RWPE2 (cell line): ENCODE data around the gene TNPO1.

Experiments
- ATAC-seq: fragments of 200-7000 bp; cut with Tn5 transposase; 3 replicates; pipeline ENCODE4 v1.9.1; 2021; ENCODE audit warnings: low read depth
- DNase-seq: peaks from one replicate; pipeline ENCODE4 v3.0.0-alpha.2; 2020; ENCODE audit warnings: low spot score
- H3K27ac ChIP-seq: fragments of 450-650 bp; 2 replicates; pipeline ENCODE4 v1.5.1; 2017; ENCODE audit warnings: mild to moderate bottlenecking; ENCODE audit not compliant: poor library complexity, severe bottlenecking
- H3K27me3 ChIP-seq: fragments of 250-450 bp; sonication (Bioruptor Pico); 2 replicates; pipeline ENCODE4 v1.5.1; 2021; ENCODE audit warnings: mild to moderate bottlenecking, moderate library complexity; ENCODE audit not compliant: insufficient read depth, poor library complexity, severe bottlenecking
- H3K36me3 ChIP-seq: fragments of 250-450 bp; sonication (Bioruptor Pico); 2 replicates; pipeline ENCODE4 v1.5.1; 2020; ENCODE audit warnings: low read depth, mild to moderate bottlenecking, moderate library complexity
- H3K4me1 ChIP-seq: fragments of 250-450 bp; sonication (Bioruptor Pico); 2 replicates; pipeline ENCODE4 v1.5.1; 2021; ENCODE audit warnings: mild to moderate bottlenecking, moderate library complexity; ENCODE audit not compliant: insufficient read depth, poor library complexity, severe bottlenecking
- H3K4me3 ChIP-seq: fragments of 250-450 bp; sonication (Bioruptor Pico); 2 replicates; pipeline ENCODE4 v1.5.1; 2021; ENCODE audit warnings: mild to moderate bottlenecking, moderate library complexity; ENCODE audit not compliant: severe bottlenecking
- H3K9me3 ChIP-seq: fragments of 250-450 bp; sonication (Bioruptor Pico); 2 replicates; pipeline ENCODE4 v1.5.1; 2021; ENCODE audit warnings: mild to moderate bottlenecking, moderate library complexity; ENCODE audit not compliant: severe bottlenecking
- CTCF ChIP-seq: fragments of 450-650 bp; IDR thresholded peaks from one replicate; pipeline ENCODE4 v1.5.1; 2017; ENCODE audit warnings: mild to moderate bottlenecking, moderate library complexity; ENCODE audit not compliant: poor library complexity, severe bottlenecking

Gene TNPO1

DNA sequence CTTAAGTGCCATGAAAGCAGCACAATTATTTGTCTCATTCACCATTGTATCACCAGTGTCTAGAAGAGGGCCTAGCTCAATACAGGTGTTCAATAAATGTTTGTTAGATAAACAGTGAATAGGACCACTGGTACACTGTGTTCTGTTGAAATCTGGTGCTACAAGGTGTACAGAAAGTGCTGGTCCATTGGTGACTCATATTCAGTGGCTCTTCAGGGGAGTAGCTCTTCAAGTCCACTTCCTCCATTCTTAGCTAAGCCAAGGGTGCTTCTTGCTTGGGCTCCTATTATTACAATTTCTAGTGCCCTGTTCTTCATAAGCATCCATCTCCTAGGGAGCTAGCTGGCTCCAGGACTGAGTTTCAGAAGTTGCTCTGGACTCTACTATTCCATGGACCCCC is 133.0 kb downstream of the TNPO1 start:
- Histone ChIP-seq H3K4me1 (peaks cover 51% of the 10 kb centered on the region), H3K27ac (peak overlapping the region; percentile 89), H3K36me3 (no peaks in the 10 kb centered on the region), H3K4me3 (no peak overlapping the region), H3K9me3 (no peaks in the 10 kb centered on the region), H3K27me3 (no peaks in the 10 kb centered on the region)
- no peak; the same call in 2 of the 3 replicates for ATAC-seq
- no peak for DNase-seq
- no peak for TF ChIP-seq CTCF

- no peak for DNase-seq
- peak overlapping the region; percentile 89 for H3K27ac ChIP-seq
- no peaks in the 10 kb centered on the region for H3K36me3 ChIP-seq
- no peak overlapping the region for H3K4me3 ChIP-seq
- no peak for TF ChIP-seq CTCF
- no peaks in the 10 kb centered on the region for H3K27me3 ChIP-seq
- peak; percentile 57 for ATAC-seq
- no peaks in the 10 kb centered on the region for H3K9me3 ChIP-seq
- H3K4me1 ChIP-seq, result peaks cover 51% of the 10 kb centered on the region
These were observed 135.4 kb downstream of the TNPO1 start for GRCh38 chr5:72951671-72952468.

DNA sequence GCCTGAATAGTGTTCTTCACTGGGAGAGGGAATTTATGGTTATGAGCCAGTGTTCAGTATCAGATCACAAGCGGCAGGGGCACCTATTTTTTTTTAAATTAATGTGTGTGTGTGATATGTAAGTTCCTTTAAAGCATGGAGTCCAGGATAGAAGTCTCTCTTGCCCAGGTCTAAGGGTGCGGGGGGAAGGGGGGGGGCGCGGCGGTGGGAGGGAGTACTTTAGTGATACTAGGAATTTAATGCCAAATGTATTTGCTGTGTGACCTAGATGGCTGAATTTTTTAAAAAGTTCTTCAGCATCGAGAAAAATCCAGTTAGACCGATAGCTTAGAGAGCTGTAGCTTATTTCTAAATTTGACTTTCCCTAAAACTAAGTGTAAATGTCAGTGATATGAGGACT is 137.9 kb downstream of the TNPO1 start:
- TF ChIP-seq CTCF, result no peak
- peak overlapping the region; percentile 89 for H3K27ac ChIP-seq
- H3K27me3 ChIP-seq, result no peaks in the 10 kb centered on the region
- H3K9me3 ChIP-seq, result no peaks in the 10 kb centered on the region
- H3K4me3 ChIP-seq, result no peak overlapping the region
- no peaks in the 10 kb centered on the region for H3K36me3 ChIP-seq
- no peak for DNase-seq
- ATAC-seq, result no peak
- H3K4me1 ChIP-seq, result peaks cover 57% of the 10 kb centered on the region

- Histone ChIP-seq H3K9me3 (no peaks in the 10 kb centered on the region), H3K27me3 (no peaks in the 10 kb centered on the region), H3K27ac (peak overlapping the region; percentile 89), H3K36me3 (0 out of 2 replicates have a peak, but pooled peaks cover 3% of the 10 kb centered on the region), H3K4me3 (peak overlapping the region; percentile 85), H3K4me1 (peaks cover 49% of the 10 kb centered on the region)
- DNase-seq, result no peak
- peak; percentile 5 for ATAC-seq
- no peak for TF ChIP-seq CTCF
These were observed 138.8 kb downstream of the TNPO1 start for GRCh38 chr5:72955143-72955767.

- peaks cover 6% of the 10 kb centered on the region; the same call in 1 of the 2 replicates for H3K36me3 ChIP-seq
- DNase-seq (peak; percentile 100), ATAC-seq (peak; percentile 76)
- peak within 1 kb of the TSS; percentile 85 for H3K4me3 ChIP-seq
- H3K27me3 ChIP-seq, result no peaks in the 10 kb centered on the region
- H3K9me3 ChIP-seq, result no peaks in the 10 kb centered on the region
- H3K27ac ChIP-seq, result peak within 1 kb of the TSS; percentile 89
- peak; percentile 99 for TF ChIP-seq CTCF
- peaks cover 47% of the 10 kb centered on the region for H3K4me1 ChIP-seq
These were observed 139.4 kb downstream of the TNPO1 start, which contains the start of gene FCHO2 for GRCh38 chr5:72955768-72956323. TSS of gene FCHO2 (plus strand) at chr5:72956041. CDS start at chr5:72956097, 56 bp downstream.
